ENCODE measurements around the gene SDK1. TPM values are rescaled to one million over a fixed set of nuclear protein-coding genes. Genes with fewer than 3 reads are reported as not detected.

Gene SDK1
- total RNA-seq, 1 donor from 2014 or later: 10.4 TPM

GRCh38 chr7:4173615-4174014 lies 872.6 kb downstream of the SDK1 start:
- Histone ChIP-seq H3K4me1 (no peaks in the 10 kb centered on the region), H3K27me3 (no peaks in the 10 kb centered on the region), H3K9me3 (no peaks in the 10 kb centered on the region), H3K27ac (no peak overlapping the region), H3K36me3 (no peaks in the 10 kb centered on the region), H3K4me3 (no peak overlapping the region)
- TF ChIP-seq, protein P1, sequence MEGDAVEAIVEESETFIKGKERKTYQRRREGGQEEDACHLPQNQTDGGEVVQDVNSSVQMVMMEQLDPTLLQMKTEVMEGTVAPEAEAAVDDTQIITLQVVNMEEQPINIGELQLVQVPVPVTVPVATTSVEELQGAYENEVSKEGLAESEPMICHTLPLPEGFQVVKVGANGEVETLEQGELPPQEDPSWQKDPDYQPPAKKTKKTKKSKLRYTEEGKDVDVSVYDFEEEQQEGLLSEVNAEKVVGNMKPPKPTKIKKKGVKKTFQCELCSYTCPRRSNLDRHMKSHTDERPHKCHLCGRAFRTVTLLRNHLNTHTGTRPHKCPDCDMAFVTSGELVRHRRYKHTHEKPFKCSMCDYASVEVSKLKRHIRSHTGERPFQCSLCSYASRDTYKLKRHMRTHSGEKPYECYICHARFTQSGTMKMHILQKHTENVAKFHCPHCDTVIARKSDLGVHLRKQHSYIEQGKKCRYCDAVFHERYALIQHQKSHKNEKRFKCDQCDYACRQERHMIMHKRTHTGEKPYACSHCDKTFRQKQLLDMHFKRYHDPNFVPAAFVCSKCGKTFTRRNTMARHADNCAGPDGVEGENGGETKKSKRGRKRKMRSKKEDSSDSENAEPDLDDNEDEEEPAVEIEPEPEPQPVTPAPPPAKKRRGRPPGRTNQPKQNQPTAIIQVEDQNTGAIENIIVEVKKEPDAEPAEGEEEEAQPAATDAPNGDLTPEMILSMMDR (IDR thresholded peaks at IDR 0.05): no peak
- intact Hi-C loops (cut with DNase I): no loop called here
- no peak for ATAC-seq
- no peak for DNase-seq

DNA sequence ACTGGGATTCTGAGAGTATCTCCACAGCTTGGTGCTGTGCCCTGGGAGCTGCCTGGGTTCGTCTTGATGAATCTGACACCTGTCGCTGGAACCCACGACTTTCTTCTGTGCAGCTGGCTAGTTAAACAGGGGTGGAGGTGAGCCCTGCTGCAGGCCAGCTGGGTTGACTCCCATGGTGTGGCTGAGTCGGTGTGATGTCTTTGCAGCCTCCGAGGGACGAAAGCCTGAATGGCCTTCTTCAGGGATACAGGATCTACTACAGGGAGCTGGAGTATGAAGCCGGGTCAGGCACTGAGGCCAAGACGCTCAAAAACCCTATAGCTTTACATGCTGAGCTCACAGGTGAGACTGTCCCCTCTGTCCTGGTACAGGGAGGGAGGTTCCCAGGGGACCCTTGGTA lies 873.0 kb downstream of the SDK1 start:
- Histone ChIP-seq H3K27me3 (no peaks in the 10 kb centered on the region), H3K4me1 (no peaks in the 10 kb centered on the region), H3K27ac (no peak overlapping the region), H3K36me3 (no peaks in the 10 kb centered on the region), H3K9me3 (no peaks in the 10 kb centered on the region), H3K4me3 (no peak overlapping the region)
- ATAC-seq: no peak
- TF ChIP-seq, protein P1 (IDR thresholded peaks at IDR 0.05): no peak
- intact Hi-C loops (cut with DNase I): no loop called here
- DNase-seq: no peak

DNA sequence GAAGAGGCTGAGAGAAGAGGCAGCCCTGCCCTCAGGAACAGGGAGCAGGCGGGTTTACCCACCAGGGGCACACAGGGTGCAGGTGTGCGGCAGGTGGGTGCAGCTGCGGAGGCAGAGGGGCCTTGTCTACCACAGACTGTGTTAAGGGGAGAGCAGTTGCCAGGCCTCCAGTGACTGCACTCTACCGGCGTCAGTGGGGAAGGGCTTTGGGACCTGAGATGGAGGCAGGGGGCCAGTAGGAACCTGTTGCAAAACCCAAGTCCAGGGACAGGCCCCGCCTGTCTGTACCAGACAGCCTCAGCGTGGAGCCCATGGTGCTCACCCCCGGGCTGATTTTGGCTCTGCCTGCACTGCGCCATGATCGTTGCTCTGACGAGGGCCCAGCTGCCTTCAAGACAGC lies 873.4 kb downstream of the SDK1 start:
- intact Hi-C loops (cut with DNase I): no loop called here
- Histone ChIP-seq H3K9me3 (no peaks in the 10 kb centered on the region), H3K27ac (no peak overlapping the region), H3K36me3 (no peaks in the 10 kb centered on the region), H3K27me3 (no peaks in the 10 kb centered on the region), H3K4me3 (no peak overlapping the region), H3K4me1 (no peaks in the 10 kb centered on the region)
- ATAC-seq: no peak
- DNase-seq: no peak
- TF ChIP-seq, protein P1 (IDR thresholded peaks at IDR 0.05): no peak

DNA sequence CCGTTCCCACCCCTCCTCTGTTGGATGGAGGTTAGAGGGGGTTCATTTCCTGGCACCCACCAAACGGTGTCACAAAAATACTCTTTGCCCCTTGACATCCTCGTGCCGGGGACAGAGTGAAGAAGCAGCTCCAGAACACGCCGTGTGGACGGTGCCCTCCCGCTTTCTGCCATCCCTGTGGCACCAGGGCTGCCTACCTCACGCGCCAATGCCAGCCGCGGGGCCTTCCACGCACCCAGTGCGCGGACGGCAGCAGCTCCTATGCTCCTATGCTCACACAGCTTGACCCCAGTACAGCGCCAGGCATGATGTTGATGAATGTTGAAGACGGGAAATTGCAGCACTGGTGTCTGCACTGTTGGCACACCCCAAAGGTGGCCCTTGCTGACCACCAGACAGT lies 873.8 kb downstream of the SDK1 start:
- DNase-seq (no peak), ATAC-seq (no peak)
- Histone ChIP-seq H3K4me1 (no peaks in the 10 kb centered on the region), H3K27ac (no peak overlapping the region), H3K27me3 (no peaks in the 10 kb centered on the region), H3K4me3 (no peak overlapping the region), H3K9me3 (no peaks in the 10 kb centered on the region), H3K36me3 (no peaks in the 10 kb centered on the region)
- TF ChIP-seq, protein P1 (IDR thresholded peaks at IDR 0.05): no peak
- intact Hi-C loops (cut with DNase I): no loop called here

- no peak for ATAC-seq
- Histone ChIP-seq H3K4me3 (no peak overlapping the region), H3K9me3 (no peaks in the 10 kb centered on the region), H3K27ac (no peak overlapping the region), H3K4me1 (no peaks in the 10 kb centered on the region), H3K27me3 (no peaks in the 10 kb centered on the region), H3K36me3 (no peaks in the 10 kb centered on the region)
- intact Hi-C loops (cut with DNase I): no loop called here
- no peak for DNase-seq
- TF ChIP-seq, protein P1 (IDR thresholded peaks at IDR 0.05): no peak
These were observed 874.4 kb downstream of the SDK1 start for GRCh38 chr7:4175346-4175973.

DNA sequence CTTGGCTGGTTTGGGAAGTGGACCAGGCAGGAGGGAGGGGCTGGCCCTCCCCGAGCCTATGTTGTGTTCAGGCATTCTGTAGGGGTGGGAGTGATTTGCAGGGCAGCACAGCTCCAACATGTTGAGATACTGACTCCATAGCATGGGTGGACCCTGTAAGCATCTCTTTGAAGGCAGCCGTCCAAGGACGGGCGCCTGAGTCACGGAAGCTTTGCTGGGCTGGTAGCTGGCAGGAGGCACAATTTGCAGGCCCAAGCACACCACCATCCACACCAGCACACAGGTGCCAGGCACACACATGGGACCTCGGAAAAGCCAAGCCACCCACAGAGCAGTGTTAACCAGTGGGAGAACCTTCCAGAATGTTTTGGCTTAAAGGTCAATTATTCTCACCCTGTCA lies 875.9 kb downstream of the SDK1 start:
- H3K27me3 ChIP-seq: no peaks in the 10 kb centered on the region
- no peak for ATAC-seq

More for the DNA sequence above, 875.9 kb downstream of the SDK1 start:
- Histone ChIP-seq H3K36me3 (no peaks in the 10 kb centered on the region), H3K9me3 (no peaks in the 10 kb centered on the region), H3K27ac (no peak overlapping the region), H3K4me1 (no peaks in the 10 kb centered on the region), H3K4me3 (no peak overlapping the region)
- intact Hi-C loops (cut with DNase I): no loop called here
- DNase-seq: no peak
- TF ChIP-seq, protein P1 (IDR thresholded peaks at IDR 0.05): no peak

Measured in upper lobe of right lung (tissue), 1 donor.